ENCODE measurements around the gene TMC1.

DNA sequence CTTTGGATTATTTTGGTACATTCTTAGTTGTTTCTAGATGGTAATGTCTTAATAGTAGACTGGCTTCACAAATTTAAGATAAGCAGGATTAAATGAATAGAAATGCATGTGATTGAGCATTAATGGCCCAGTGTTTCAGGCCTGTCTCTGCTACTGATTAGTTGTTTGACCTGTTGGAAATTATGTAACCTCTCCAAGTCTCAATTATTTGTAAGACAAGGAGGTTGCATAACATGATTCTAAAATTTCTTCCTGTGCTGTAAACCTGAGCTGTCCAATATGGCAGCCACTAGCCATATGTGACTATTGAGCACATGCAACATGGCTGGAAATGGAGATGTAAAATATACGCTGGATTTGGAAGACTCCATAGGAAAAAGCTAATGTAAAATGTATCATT, 333.9 kb downstream of the TMC1 start:
- TF ChIP-seq EZH2 (IDR thresholded peaks at IDR 0.05; ENCODE audit: low read depth): no peak
- TF ChIP-seq, protein P1, sequence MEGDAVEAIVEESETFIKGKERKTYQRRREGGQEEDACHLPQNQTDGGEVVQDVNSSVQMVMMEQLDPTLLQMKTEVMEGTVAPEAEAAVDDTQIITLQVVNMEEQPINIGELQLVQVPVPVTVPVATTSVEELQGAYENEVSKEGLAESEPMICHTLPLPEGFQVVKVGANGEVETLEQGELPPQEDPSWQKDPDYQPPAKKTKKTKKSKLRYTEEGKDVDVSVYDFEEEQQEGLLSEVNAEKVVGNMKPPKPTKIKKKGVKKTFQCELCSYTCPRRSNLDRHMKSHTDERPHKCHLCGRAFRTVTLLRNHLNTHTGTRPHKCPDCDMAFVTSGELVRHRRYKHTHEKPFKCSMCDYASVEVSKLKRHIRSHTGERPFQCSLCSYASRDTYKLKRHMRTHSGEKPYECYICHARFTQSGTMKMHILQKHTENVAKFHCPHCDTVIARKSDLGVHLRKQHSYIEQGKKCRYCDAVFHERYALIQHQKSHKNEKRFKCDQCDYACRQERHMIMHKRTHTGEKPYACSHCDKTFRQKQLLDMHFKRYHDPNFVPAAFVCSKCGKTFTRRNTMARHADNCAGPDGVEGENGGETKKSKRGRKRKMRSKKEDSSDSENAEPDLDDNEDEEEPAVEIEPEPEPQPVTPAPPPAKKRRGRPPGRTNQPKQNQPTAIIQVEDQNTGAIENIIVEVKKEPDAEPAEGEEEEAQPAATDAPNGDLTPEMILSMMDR (conservative IDR thresholded peaks at IDR 0.05): no peak

Measured in PC-9 (cell line).